Left ventricle myocardium inferior (tissue), 1 donor: ENCODE measurements around the gene LY6G6D. TPM values are rescaled to one million over a fixed set of nuclear protein-coding genes. Genes with fewer than 3 reads are reported as not detected.

Experiments
- DNase-seq: peaks from one replicate; pipeline ENCODE4 v3.0.0-alpha.2; 2020
- H3K27ac ChIP-seq: fragments of 200-600 bp; replicated peaks from 2 replicates; pipeline ENCODE4 v1.8.0; 2021
- H3K27me3 ChIP-seq: fragments of 200-600 bp; 2 replicates; pipeline ENCODE4 v1.8.0; 2021; ENCODE audit warnings: low read depth
- H3K36me3 ChIP-seq: fragments of 200-600 bp; 2 replicates; pipeline ENCODE4 v1.8.0; 2021
- H3K4me1 ChIP-seq: fragments of 200-600 bp; 2 replicates; pipeline ENCODE4 v1.8.0; 2021
- H3K4me3 ChIP-seq: fragments of 200-600 bp; 2 replicates; pipeline ENCODE4 v1.8.0; 2021; ENCODE audit warnings: mild to moderate bottlenecking, moderate library complexity
- H3K9me3 ChIP-seq: fragments of 200-600 bp; replicated peaks from 2 replicates; pipeline ENCODE4 v1.8.0; 2021
- CTCF ChIP-seq: fragments of 200-600 bp; IDR thresholded peaks from 2 replicates; pipeline ENCODE4 v1.8.0; 2021; ENCODE audit warnings: antibody characterized with exemption, mild to moderate bottlenecking, borderline replicate concordance
- intact Hi-C: fragments of 100-400 bp; cut with micrococcal nuclease; formaldehyde crosslinking; loops from one replicate; pipeline ENCODE4 v1.11.0; 2022
- total RNA-seq: library from RNA; stranded (reverse); fragmentation: NEBNext Ultra II Directional; extraction: Animal tissue kit (Norgen Biotek cat#: 25700); gene quantifications from one replicate; pipeline ENCODE4 v1.2.1, GENCODE V29; 2021
- donor health status: DM: no; HTN: yes; CAD: no; lungs with severe emphysema.

The LY6G6D gene
- total RNA-seq, 1 donor from 2014 or later = not detected

DNA sequence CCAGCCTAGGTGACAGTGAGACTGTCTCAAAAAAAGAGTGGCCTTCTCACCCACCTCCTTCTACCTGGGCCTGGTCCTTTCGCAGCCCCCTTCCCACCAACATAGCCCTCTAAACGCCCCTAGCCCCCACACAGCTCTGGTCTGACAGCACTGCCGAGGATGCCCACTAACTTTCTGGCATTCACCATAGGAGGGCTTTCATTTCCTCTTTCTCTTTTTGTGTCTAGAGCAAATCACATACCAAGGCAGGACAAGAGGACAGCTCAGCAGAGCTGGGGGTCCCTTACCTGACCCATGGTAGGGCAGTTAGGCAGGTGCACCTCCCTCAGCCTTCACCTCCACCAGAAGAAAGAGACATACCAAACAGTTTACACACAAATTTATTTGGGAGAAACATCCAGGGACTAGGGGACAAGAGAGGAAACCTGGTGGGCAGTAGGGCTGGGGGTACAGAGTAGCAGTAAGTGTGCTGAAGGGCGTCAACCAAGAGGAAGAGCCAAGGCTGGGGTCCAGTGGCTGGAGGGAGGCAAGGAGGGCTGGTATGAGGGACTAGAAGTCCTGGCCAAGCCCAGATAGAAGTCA, 38.7 kb upstream of the LY6G6D start:
- H3K9me3 ChIP-seq = no peaks in the 10 kb centered on the region
- TF ChIP-seq CTCF = no peak
- peaks cover 13% of the 10 kb centered on the region for H3K4me1 ChIP-seq
- no peaks in the 10 kb centered on the region for H3K27me3 ChIP-seq
- no peak for DNase-seq
- H3K27ac ChIP-seq = no peak overlapping the region
- peaks cover 26% of the 10 kb centered on the region for H3K36me3 ChIP-seq
- intact Hi-C loops = no loop called here
- no peak overlapping the region for H3K4me3 ChIP-seq

DNA sequence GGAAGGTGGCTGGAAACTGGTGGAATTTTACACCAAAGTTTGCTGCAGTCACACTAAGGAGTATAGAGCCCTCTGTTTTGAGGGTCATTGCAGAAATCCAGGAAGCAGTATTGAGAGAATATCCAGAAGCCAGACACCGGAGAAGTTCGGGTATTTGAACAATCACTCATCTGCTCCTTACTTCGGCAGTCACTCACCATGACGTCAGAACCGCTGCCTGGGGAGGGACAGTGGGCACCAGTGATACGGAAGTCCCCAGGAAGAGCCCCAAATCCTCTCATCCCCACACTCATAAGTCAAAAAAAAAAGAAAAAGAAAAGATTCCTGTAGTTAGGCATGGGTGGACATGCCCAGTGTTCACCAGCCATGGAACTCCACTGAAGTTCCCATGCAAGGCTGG, 38.2 kb upstream of the LY6G6D start:
- Histone ChIP-seq H3K27ac (no peak overlapping the region), H3K9me3 (no peaks in the 10 kb centered on the region), H3K36me3 (peaks cover 21% of the 10 kb centered on the region), H3K4me3 (no peak overlapping the region), H3K4me1 (peaks cover 18% of the 10 kb centered on the region), H3K27me3 (no peaks in the 10 kb centered on the region)
- DNase-seq = no peak
- intact Hi-C loops = no loop called here
- no peak for TF ChIP-seq CTCF

DNA sequence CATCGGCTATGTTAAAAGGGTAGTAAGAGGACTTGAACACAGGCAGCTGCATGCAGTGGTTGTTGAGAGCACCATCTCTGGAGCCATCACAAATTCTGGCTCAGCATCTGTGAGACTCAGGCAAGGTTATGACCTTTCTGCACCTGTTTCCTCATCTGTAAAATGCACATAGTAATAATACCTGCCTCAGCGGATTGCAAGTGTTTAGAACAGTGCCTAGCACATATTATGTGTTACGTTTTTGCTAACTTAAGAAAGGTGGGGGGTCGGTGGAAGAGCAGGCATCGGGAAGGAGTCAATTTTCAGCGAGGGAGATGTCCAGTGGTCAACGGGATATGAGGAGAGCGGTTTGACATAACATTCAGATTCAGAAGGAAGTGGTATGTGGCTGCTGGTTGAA, 37.2 kb upstream of the LY6G6D start:
- no peak overlapping the region for H3K4me3 ChIP-seq
- no peak for TF ChIP-seq CTCF
- no peaks in the 10 kb centered on the region for H3K9me3 ChIP-seq
- H3K36me3 ChIP-seq = peaks cover 10% of the 10 kb centered on the region
- no peak overlapping the region for H3K27ac ChIP-seq
- no peaks in the 10 kb centered on the region for H3K27me3 ChIP-seq
- intact Hi-C loops = no loop called here
- peaks cover 23% of the 10 kb centered on the region for H3K4me1 ChIP-seq
- no peak for DNase-seq

- Histone ChIP-seq H3K27me3 (no peaks in the 10 kb centered on the region), H3K4me3 (peak within 1 kb of the TSS; percentile 74), H3K27ac (peak within 1 kb of the TSS; percentile 72), H3K9me3 (no peaks in the 10 kb centered on the region), H3K36me3 (peaks cover 7% of the 10 kb centered on the region), H3K4me1 (peaks cover 27% of the 10 kb centered on the region)
- DNase-seq = peak; percentile 77
- intact Hi-C loops = no loop called here
- TF ChIP-seq CTCF = peak; percentile 81
Observed at GRCh38 chr6:31680226-31681134, 34.7 kb upstream of the LY6G6D start, which contains the start of gene LY6G5C. Gene LY6G5C (minus strand): TSS chr6:31681067. CDS start chr6:31680373, 694 bp downstream.

DNA sequence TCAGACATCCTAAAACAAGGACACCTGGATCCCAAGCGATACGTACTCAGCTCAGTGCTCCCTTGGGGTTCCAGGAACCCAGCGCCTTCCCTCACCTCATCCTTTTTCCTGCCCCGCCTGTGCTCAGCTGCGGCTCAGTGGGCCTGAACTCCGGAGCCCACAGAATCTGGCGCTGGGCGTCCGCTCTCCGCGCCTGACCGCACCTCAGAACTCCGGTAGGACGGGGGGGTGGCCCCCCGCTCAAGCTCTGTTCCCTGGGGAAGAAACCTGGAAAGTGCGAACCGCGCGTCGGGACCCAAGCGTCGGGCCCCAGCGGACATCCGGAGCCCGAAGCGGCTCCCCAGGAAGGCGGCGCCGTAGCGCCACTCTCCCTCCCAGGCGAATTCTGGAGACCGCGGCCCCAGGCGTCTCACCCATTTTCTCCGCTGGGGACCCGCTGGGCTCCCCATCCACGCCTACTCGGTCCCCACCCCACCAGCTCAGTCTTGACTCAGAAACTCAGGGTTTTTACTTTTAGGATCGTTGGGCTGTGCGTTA, 33.9 kb upstream of the LY6G6D start:
- peak overlapping the region; percentile 72 for H3K27ac ChIP-seq
- intact Hi-C loops = no loop called here
- H3K4me1 ChIP-seq = peaks cover 27% of the 10 kb centered on the region
- TF ChIP-seq CTCF = peak; percentile 19
- peak overlapping the region; percentile 74 for H3K4me3 ChIP-seq
- peak; percentile 38 for DNase-seq
- peaks cover 9% of the 10 kb centered on the region for H3K36me3 ChIP-seq
- no peaks in the 10 kb centered on the region for H3K27me3 ChIP-seq
- no peaks in the 10 kb centered on the region for H3K9me3 ChIP-seq
